DOHH2 (cell line): ENCODE results near the gene NCKAP1.
"Not testable (repeated sequence)": the region's sequence is repeated elsewhere in the genome, so short reads cannot be mapped to it uniquely, and the experiment has no call there.

ENCODE experiments used
- H3F3A ChIP-seq: fragments of 200-600 bp; sonication (generic), shearing (Covaris generic); 2 replicates; pipeline ENCODE4 v1.6.0; 2016; ENCODE audit warnings: antibody characterized with exemption, mild to moderate bottlenecking; ENCODE audit not compliant: control insufficient read depth, insufficient read depth
- H3K27ac ChIP-seq: fragments of 200-600 bp; sonication (generic); 2 replicates; pipeline ENCODE4 v1.5.1; 2014; ENCODE audit warnings: low read depth, mild to moderate bottlenecking, low read length, moderate library complexity
- H3K27me3 ChIP-seq: fragments of 200-600 bp; sonication (generic); 2 replicates; pipeline ENCODE4 v1.6.1; 2014; ENCODE audit warnings: mild to moderate bottlenecking, low read length, mixed read lengths; ENCODE audit not compliant: control insufficient read depth
- H3K36me3 ChIP-seq: fragments of 200-600 bp; sonication (generic); 2 replicates; pipeline ENCODE4 v1.6.1; 2014; ENCODE audit warnings: mild to moderate bottlenecking, low read length, moderate library complexity, mixed read lengths; ENCODE audit not compliant: control insufficient read depth
- H3K4me1 ChIP-seq: fragments of 200-600 bp; sonication (generic); 2 replicates; pipeline ENCODE4 v1.6.1; 2014; ENCODE audit warnings: mild to moderate bottlenecking, low read length, mixed read lengths; ENCODE audit not compliant: control insufficient read depth
- H3K4me2 ChIP-seq: fragments of 200-600 bp; sonication (generic); 2 replicates; pipeline ENCODE4 v1.6.0; 2014; ENCODE audit warnings: mild to moderate bottlenecking, low read length, moderate library complexity
- H3K4me3 ChIP-seq: fragments of 200-600 bp; sonication (generic); 2 replicates; pipeline ENCODE4 v1.5.1; 2014; ENCODE audit warnings: mild to moderate bottlenecking, low read length, mixed read lengths
- H3K79me2 ChIP-seq: fragments of 200-600 bp; sonication (generic); 2 replicates; pipeline ENCODE4 v1.6.1; 2014; ENCODE audit warnings: mild to moderate bottlenecking, low read length, mixed read lengths; ENCODE audit not compliant: control insufficient read depth
- H3K9me2 ChIP-seq: fragments of 200-600 bp; sonication (generic); replicated peaks from 2 replicates; pipeline ENCODE4 v1.6.1; 2014; ENCODE audit warnings: mild to moderate bottlenecking, low read length, mixed read lengths; ENCODE audit not compliant: control insufficient read depth
- H3K9me3 ChIP-seq: fragments of 200-600 bp; sonication (generic); 2 replicates; pipeline ENCODE4 v1.6.1; 2014; ENCODE audit warnings: antibody characterized with exemption, low read length, mixed read lengths; ENCODE audit not compliant: control insufficient read depth, insufficient read depth
- H4K20me1 ChIP-seq: fragments of 200-600 bp; sonication (generic); 2 replicates; pipeline ENCODE4 v1.6.0; 2014; ENCODE audit warnings: low read depth, mild to moderate bottlenecking, antibody characterized with exemption, low read length, moderate library complexity; ENCODE audit not compliant: control insufficient read depth, insufficient read depth
- CTCF ChIP-seq: fragments of 200-600 bp; sonication (generic); IDR thresholded peaks from one replicate; pipeline ENCODE4 v1.5.1; 2014; ENCODE audit warnings: antibody characterized with exemption, mild to moderate bottlenecking, low read depth, low read length; ENCODE audit not compliant: poor library complexity, severe bottlenecking
- EZH2phosphoT487 ChIP-seq: fragments of 200-600 bp; sonication (generic); IDR thresholded peaks from 2 replicates; pipeline ENCODE4 v1.6.1; 2017; ENCODE audit warnings: borderline replicate concordance, mild to moderate bottlenecking, antibody characterized with exemption, low read length, moderate library complexity, mixed read lengths

The NCKAP1 gene

GRCh38 chr2:182895169-182895568, 143.1 kb downstream of the NCKAP1 start:
- H3K27me3 ChIP-seq = no peaks in the 10 kb centered on the region
- no peak overlapping the region for H3K4me2 ChIP-seq
- no peak overlapping the region for H3K4me3 ChIP-seq
- no peaks in the 10 kb centered on the region for H3K4me1 ChIP-seq
- H3K9me2 ChIP-seq = no peaks in the 10 kb centered on the region
- H3K27ac ChIP-seq = no peak overlapping the region
- TF ChIP-seq CTCF = no peak
- TF ChIP-seq EZH2phosphoT487 = no peak
- no peaks in the 10 kb centered on the region for H3F3A ChIP-seq
- H3K36me3 ChIP-seq = no peaks in the 10 kb centered on the region
- H3K9me3 ChIP-seq = peaks cover 10% of the 10 kb centered on the region; the same call in 1 of the 2 replicates
- H4K20me1 ChIP-seq = no peaks in the 10 kb centered on the region
- no peaks in the 10 kb centered on the region for H3K79me2 ChIP-seq

GRCh38 chr2:182894174-182894573, 144.1 kb downstream of the NCKAP1 start:
- H3F3A ChIP-seq = no peaks in the 10 kb centered on the region
- H3K27me3 ChIP-seq = no peaks in the 10 kb centered on the region
- no peak overlapping the region for H3K27ac ChIP-seq
- H3K79me2 ChIP-seq = no peaks in the 10 kb centered on the region
- no peaks in the 10 kb centered on the region for H3K4me1 ChIP-seq
- H3K4me2 ChIP-seq = no peak overlapping the region
- H3K36me3 ChIP-seq = no peaks in the 10 kb centered on the region
- peaks cover 10% of the 10 kb centered on the region; the same call in 1 of the 2 replicates for H3K9me3 ChIP-seq
- TF ChIP-seq EZH2phosphoT487 (no peak), CTCF (no peak)
- no peaks in the 10 kb centered on the region for H4K20me1 ChIP-seq
- no peaks in the 10 kb centered on the region for H3K9me2 ChIP-seq
- no peak overlapping the region for H3K4me3 ChIP-seq

- Histone ChIP-seq H3K4me3 (no peak overlapping the region), H3K4me1 (no peaks in the 10 kb centered on the region), H3K27ac (no peak overlapping the region), H3K27me3 (no peaks in the 10 kb centered on the region), H4K20me1 (no peaks in the 10 kb centered on the region), H3K4me2 (no peak overlapping the region), H3K9me3 (peaks cover 10% of the 10 kb centered on the region; the same call in 1 of the 2 replicates), H3K36me3 (no peaks in the 10 kb centered on the region), H3K79me2 (no peaks in the 10 kb centered on the region), H3F3A (no peaks in the 10 kb centered on the region), H3K9me2 (no peaks in the 10 kb centered on the region)
- TF ChIP-seq EZH2phosphoT487 (no peak), CTCF (no peak)
Measured at GRCh38 chr2:182893666-182894065, 144.6 kb downstream of the NCKAP1 start.

- H3K27me3 ChIP-seq, H3K4me1 ChIP-seq, H3K9me3 ChIP-seq, H3K9me2 ChIP-seq, H3K27ac ChIP-seq, H3K36me3 ChIP-seq, H3K79me2 ChIP-seq, H4K20me1 ChIP-seq, H3F3A ChIP-seq, H3K4me2 ChIP-seq, H3K4me3 ChIP-seq: not testable (repeated sequence)
Measured at GRCh38 chr2:182893035-182893434, 145.2 kb downstream of the NCKAP1 start.
